Naive thymus-derived CD4-positive, alpha-beta T cell (primary cell): Measurements from ENCODE around the gene TMEM129. TPM values are rescaled to one million over a fixed set of nuclear protein-coding genes. Genes with fewer than 3 reads are reported as not detected.
A peak's percentile ranks its signal among the peaks of the same experiment; 100 is the strongest.

Experiments
- ATAC-seq: fragments of 150-1000 bp; cut with Tn5 transposase; 2 replicates; pipeline ENCODE4 v1.10.0; 2021; ENCODE audit warnings: mild to moderate bottlenecking, moderate library complexity
- CTCF ChIA-PET: fragments of 350-600 bp; sonication (Branson Sonifier 250); formaldehyde crosslinking; loops from one replicate; lab custom pipeline; 2021; ENCODE audit warnings: antibody characterized with exemption; lab: Charles Lee
- POLR2A ChIA-PET: fragments of 350-600 bp; sonication (Branson Sonifier 250); formaldehyde crosslinking; loops from one replicate; lab custom pipeline; 2021; ENCODE audit warnings: antibody characterized with exemption, inconsistent platforms; lab: Charles Lee
- DNase-seq, 9 donors: peaks; one replicate each; pipeline versions ENCODE4 v3.0.0 to v3.0.0-alpha.2; 2020 to 2022; ENCODE audit warnings: mixed read lengths in 1 of 9
- H3K27ac ChIP-seq: one replicate; pipeline ENCODE4 v1.7.0; 2013; ENCODE audit warnings: mild to moderate bottlenecking, low read depth, low read length, moderate library complexity
- H3K27me3 ChIP-seq, 2 donors: one replicate each; pipeline ENCODE4 v1.7.0; 2013; ENCODE audit warnings: low read length in 2 of 2, mild to moderate bottlenecking in 2 of 2, moderate library complexity in 2 of 2; ENCODE audit not compliant: control insufficient read depth in 2 of 2, insufficient read depth in 2 of 2
- H3K36me3 ChIP-seq, 3 experiments: 1 replicate in 2 of 3; 2 replicates in 1 of 3; pipeline ENCODE4 v1.7.0; 2013; ENCODE audit warnings: low read length in 3 of 3, mild to moderate bottlenecking in 3 of 3, moderate library complexity in 1 of 3; ENCODE audit not compliant: insufficient read depth in 3 of 3, control insufficient read depth in 2 of 3
- H3K4me1 ChIP-seq, 2 donors: one replicate each; pipeline ENCODE4 v1.7.0; 2013; ENCODE audit warnings: low read length in 2 of 2, mild to moderate bottlenecking in 2 of 2, moderate library complexity in 1 of 2; ENCODE audit not compliant: control insufficient read depth in 2 of 2, insufficient read depth in 2 of 2
- H3K4me3 ChIP-seq: 2 replicates; pipeline ENCODE4 v1.7.0; 2013; ENCODE audit warnings: mild to moderate bottlenecking, low read length
- H3K9me3 ChIP-seq, 3 experiments: 1 replicate in 2 of 3; 2 replicates in 1 of 3; pipeline ENCODE4 v1.7.0; 2013; ENCODE audit warnings: low read length in 3 of 3; ENCODE audit not compliant: control insufficient read depth in 2 of 3
- H3K27ac Mint-ChIP-seq, 9 donors: one replicate each; pipeline ENCODE4 v1.8.0; 2020 to 2022; ENCODE audit warnings: mixed read lengths in 9 of 9, mild to moderate bottlenecking in 8 of 9, moderate library complexity in 5 of 9, inconsistent platforms in 2 of 9
- H3K27me3 Mint-ChIP-seq, 5 donors: one replicate each; pipeline ENCODE4 v1.8.0; 2021 to 2022; ENCODE audit warnings: mixed read lengths in 5 of 5, mild to moderate bottlenecking in 1 of 5
- H3K36me3 Mint-ChIP-seq, 5 donors: one replicate each; pipeline ENCODE4 v1.8.0; 2020 to 2022; ENCODE audit warnings: mixed read lengths in 5 of 5, mild to moderate bottlenecking in 3 of 5, inconsistent platforms in 1 of 5
- H3K4me1 Mint-ChIP-seq, 7 donors: one replicate each; pipeline ENCODE4 v1.8.0; 2020 to 2022; ENCODE audit warnings: mixed read lengths in 7 of 7, mild to moderate bottlenecking in 3 of 7, inconsistent platforms in 1 of 7
- H3K4me3 Mint-ChIP-seq, 10 donors: one replicate each; pipeline ENCODE4 v1.8.0; 2020 to 2022; ENCODE audit warnings: mild to moderate bottlenecking in 10 of 10, mixed read lengths in 10 of 10, moderate library complexity in 6 of 10, inconsistent platforms in 2 of 10
- H3K9me3 Mint-ChIP-seq, 11 donors: one replicate each; pipeline ENCODE4 v1.8.0; 2020 to 2022; ENCODE audit warnings: mixed read lengths in 11 of 11, mild to moderate bottlenecking in 4 of 11, inconsistent platforms in 1 of 11, moderate library complexity in 1 of 11
- intact Hi-C, 2 donors: fragments of 100-400 bp; cut with micrococcal nuclease; formaldehyde crosslinking; loops; one replicate each; pipeline ENCODE4 v1.15.1; 2023
- polyA plus RNA-seq, 2 donors: library from polyadenylated mRNA; unstranded; fragments of 300-500 nt; fragmentation: Illumina TruSeq; gene quantifications; one replicate each; pipeline ENCODE4 v1.2.3, GENCODE V29; 2021
- total RNA-seq, 6 experiments: library from RNA in 5 of 6; stranded (reverse) in 5 of 6; gene quantifications; 1 replicate in 5 of 6; 2 replicates in 1 of 6; pipeline ENCODE4 v1.2.3 and lab custom pipeline; 2021 to 2026

Gene TMEM129
- total and polyA plus RNA-seq, 7 experiments from 2014 or later = 20.0 to 44.7 (median 34.9) TPM

- H3K36me3 ChIP-seq = peaks cover 0 to 8% (median 0%) of the 10 kb centered on the region in 3 experiments
- CTCF ChIA-PET = no interaction called here
- H3K27ac ChIP-seq = no peak overlapping the region
- POLR2A ChIA-PET = no interaction called here
- H3K27me3 Mint-ChIP-seq = no peaks in the 10 kb centered on the region
- peaks cover 0 to 2% (median 0%) of the 10 kb centered on the region in 7 donors for H3K4me1 Mint-ChIP-seq
- H3K9me3 Mint-ChIP-seq = no peaks in the 10 kb centered on the region
- H3K4me1 ChIP-seq = peaks cover 0 to 10% of the 10 kb centered on the region in 2 donors
- H3K9me3 ChIP-seq = no peaks in the 10 kb centered on the region
- peaks cover 0 to 3% (median 0%) of the 10 kb centered on the region in 5 donors for H3K36me3 Mint-ChIP-seq
- DNase-seq (no peak), ATAC-seq (no peak)
- intact Hi-C loops = no loop called here
- H3K4me3 ChIP-seq = no peak overlapping the region
- no peaks in the 10 kb centered on the region for H3K27me3 ChIP-seq
- no peak overlapping the region for H3K27ac Mint-ChIP-seq
- H3K4me3 Mint-ChIP-seq = no peak overlapping the region
Measured at GRCh38 chr4:1749370-1749769, 28.2 kb upstream of the TMEM129 start.

GRCh38 chr4:1748465-1748995 lies 27.4 kb upstream of the TMEM129 start:
- Histone ChIP-seq H3K4me3 (no peak overlapping the region), H3K27me3 (no peaks in the 10 kb centered on the region), H3K27ac (no peak overlapping the region), H3K4me1 (peaks cover 0 to 10% of the 10 kb centered on the region in 2 donors), H3K9me3 (no peaks in the 10 kb centered on the region), H3K36me3 (peaks cover 0 to 17% (median 0%) of the 10 kb centered on the region in 3 experiments)
- ChIA-PET CTCF (interaction anchor here (2.7 kb wide), 1 partner anchor 151 kb away, joined by 32 read pairs; no protein-coding TSS in a partner anchor), POLR2A (interaction anchor here (1.1 kb wide), 1 partner anchor 146 kb away, joined by 3 read pairs; no protein-coding TSS in a partner anchor)
- H3K4me1 Mint-ChIP-seq = peaks cover 0 to 2% (median 0%) of the 10 kb centered on the region in 7 donors
- DNase-seq = peak; percentile 46 to 88 (median 71)
- intact Hi-C loops = loop anchor here (1.0 kb wide), 3 partner anchors 62 to 162 kb away; no protein-coding TSS in a partner anchor
- H3K4me3 Mint-ChIP-seq = no peak overlapping the region
- no peaks in the 10 kb centered on the region for H3K27me3 Mint-ChIP-seq
- no peaks in the 10 kb centered on the region for H3K9me3 Mint-ChIP-seq
- H3K27ac Mint-ChIP-seq = no peak overlapping the region
- peak; percentile 65 for ATAC-seq
- peaks cover 0 to 5% (median 3%) of the 10 kb centered on the region in 5 donors for H3K36me3 Mint-ChIP-seq

DNA sequence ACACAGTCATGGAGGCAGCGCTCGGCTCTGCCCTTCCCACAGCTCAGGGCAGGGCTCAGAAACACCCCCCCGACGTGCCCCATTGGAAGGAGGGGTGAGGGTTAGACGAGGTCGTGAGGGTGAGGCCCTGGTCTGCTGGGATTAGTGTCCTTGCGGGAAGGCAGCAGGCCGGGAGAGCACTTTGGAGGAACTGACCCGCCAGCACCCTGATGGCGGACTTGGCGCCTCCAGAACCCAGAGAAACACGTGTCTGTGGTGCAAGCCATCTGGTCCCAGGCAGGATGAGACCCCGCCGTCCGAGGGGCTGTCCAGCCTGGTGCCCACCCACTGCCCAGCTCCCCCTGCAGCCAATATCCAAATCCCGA lies 26.5 kb upstream of the TMEM129 start:
- ATAC-seq (no peak), DNase-seq (no peak)
- Mint-ChIP-seq H3K9me3 (no peaks in the 10 kb centered on the region), H3K4me3 (no peak overlapping the region), H3K27me3 (no peaks in the 10 kb centered on the region), H3K36me3 (peaks cover 0 to 7% (median 4%) of the 10 kb centered on the region in 5 donors), H3K4me1 (no peaks in the 10 kb centered on the region), H3K27ac (peak overlapping the region in 1 of 9 donors; percentile 20)
- intact Hi-C loops = loop anchor here in 1 of 2 donors (2.0 kb wide), 1 partner anchor 439 kb away; no protein-coding TSS in a partner anchor
- no peak overlapping the region for H3K4me3 ChIP-seq
- H3K4me1 ChIP-seq = peaks cover 0 to 3% of the 10 kb centered on the region in 2 donors
- H3K36me3 ChIP-seq = peaks cover 0 to 23% (median 0%) of the 10 kb centered on the region in 3 experiments
- POLR2A ChIA-PET = interaction anchor here (1.1 kb wide), 1 partner anchor 147 kb away, joined by 3 read pairs; no protein-coding TSS in a partner anchor
- H3K9me3 ChIP-seq = no peaks in the 10 kb centered on the region
- CTCF ChIA-PET = interaction anchor here (1.0 to 2.7 kb wide), 2 partner anchors 53 to 152 kb away, joined by 3 to 32 read pairs; no protein-coding TSS in a partner anchor
- no peak overlapping the region for H3K27ac ChIP-seq
- H3K27me3 ChIP-seq = no peaks in the 10 kb centered on the region

GRCh38 chr4:1746919-1747602 lies 25.9 kb upstream of the TMEM129 start:
- intact Hi-C loops = loop anchor here in 1 of 2 donors (1.0 to 2.0 kb wide), 2 partner anchors 152 to 440 kb away; no protein-coding TSS in a partner anchor
- POLR2A ChIA-PET = interaction anchor here (0.7 kb wide), 1 partner anchor 14 kb away, joined by 3 read pairs; no protein-coding TSS in a partner anchor

GRCh38 chr4:1746265-1746691 lies 25.2 kb upstream of the TMEM129 start:
- POLR2A ChIA-PET = interaction anchor here (0.7 kb wide), 1 partner anchor 13 kb away, joined by 3 read pairs; no protein-coding TSS in a partner anchor
- no peak overlapping the region for H3K4me3 Mint-ChIP-seq
- Histone ChIP-seq H3K36me3 (peaks cover 0 to 36% (median 5%) of the 10 kb centered on the region in 3 experiments), H3K9me3 (no peaks in the 10 kb centered on the region), H3K4me3 (no peak overlapping the region), H3K27me3 (no peaks in the 10 kb centered on the region), H3K4me1 (no peaks in the 10 kb centered on the region), H3K27ac (no peak overlapping the region)
- ATAC-seq = peak; percentile 68
- no peaks in the 10 kb centered on the region for H3K27me3 Mint-ChIP-seq
- H3K4me1 Mint-ChIP-seq = no peaks in the 10 kb centered on the region
- intact Hi-C loops = loop anchor here in 1 of 2 donors (1.0 to 2.0 kb wide), 2 partner anchors 153 to 441 kb away; no protein-coding TSS in a partner anchor
- no peaks in the 10 kb centered on the region for H3K9me3 Mint-ChIP-seq
- CTCF ChIA-PET = interaction anchor here (1.1 to 2.7 kb wide), 4 partner anchors 53 to 154 kb away, joined by 4 to 32 read pairs (median 9); no protein-coding TSS in a partner anchor
- DNase-seq = peak; percentile 52 to 85 (median 60)
- H3K27ac Mint-ChIP-seq = no peak overlapping the region
- H3K36me3 Mint-ChIP-seq = peaks cover 0 to 8% (median 7%) of the 10 kb centered on the region in 5 donors

More at GRCh38 chr4:1746919-1747602, 25.9 kb upstream of the TMEM129 start:
- Histone ChIP-seq H3K4me3 (no peak overlapping the region), H3K4me1 (no peaks in the 10 kb centered on the region), H3K27me3 (no peaks in the 10 kb centered on the region), H3K27ac (no peak overlapping the region), H3K9me3 (no peaks in the 10 kb centered on the region), H3K36me3 (peaks cover 0 to 28% (median 0%) of the 10 kb centered on the region in 3 experiments)
- DNase-seq (no peak), ATAC-seq (no peak)
- peaks cover 0 to 7% (median 4%) of the 10 kb centered on the region in 5 donors for H3K36me3 Mint-ChIP-seq
- no peaks in the 10 kb centered on the region for H3K27me3 Mint-ChIP-seq
- H3K4me1 Mint-ChIP-seq = no peaks in the 10 kb centered on the region
- CTCF ChIA-PET = interaction anchor here (1.0 to 2.7 kb wide), 2 partner anchors 53 to 152 kb away, joined by 3 to 32 read pairs; no protein-coding TSS in a partner anchor
- H3K27ac Mint-ChIP-seq = no peak overlapping the region
- H3K9me3 Mint-ChIP-seq = no peaks in the 10 kb centered on the region
- H3K4me3 Mint-ChIP-seq = no peak overlapping the region

DNA sequence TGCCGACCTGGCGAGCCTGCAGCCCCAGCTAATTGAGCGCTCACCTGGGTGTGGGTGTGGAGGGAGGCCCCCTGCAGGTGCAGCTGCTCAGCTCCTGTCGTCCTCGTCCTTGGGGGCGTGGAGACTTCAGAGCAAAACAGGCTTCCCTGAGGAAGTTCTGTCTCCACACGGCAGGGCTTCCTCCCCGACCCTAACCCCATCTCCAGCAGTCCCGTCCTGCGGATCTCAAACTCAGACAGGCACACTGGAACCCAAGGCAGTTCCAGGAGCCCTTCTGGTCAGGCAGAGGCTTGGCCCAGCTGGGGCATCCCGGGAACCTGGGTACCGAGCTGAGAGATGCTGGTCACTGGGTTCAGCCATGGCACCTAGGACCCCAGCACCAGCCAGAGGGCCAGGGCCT lies 24.6 kb upstream of the TMEM129 start:
- ChIA-PET CTCF (interaction anchor here (1.1 to 2.4 kb wide), 3 partner anchors 53 to 155 kb away, joined by 4 to 13 read pairs (median 5); no protein-coding TSS in a partner anchor), POLR2A (no interaction called here)
- H3K27ac ChIP-seq = no peak overlapping the region
- H3K27ac Mint-ChIP-seq = peak overlapping the region in 1 of 9 donors; percentile 52
- H3K27me3 ChIP-seq = no peaks in the 10 kb centered on the region
- intact Hi-C loops = loop anchor here in 1 of 2 donors (1.0 to 2.0 kb wide), 2 partner anchors 154 to 441 kb away; no protein-coding TSS in a partner anchor
- no peaks in the 10 kb centered on the region for H3K27me3 Mint-ChIP-seq
- no peak overlapping the region for H3K4me3 ChIP-seq
- ATAC-seq (no peak), DNase-seq (no peak)
- no peaks in the 10 kb centered on the region for H3K9me3 Mint-ChIP-seq
- peaks cover 3 to 13% (median 7%) of the 10 kb centered on the region in 5 donors for H3K36me3 Mint-ChIP-seq
- no peak overlapping the region for H3K4me3 Mint-ChIP-seq
- H3K4me1 ChIP-seq = no peaks in the 10 kb centered on the region
- H3K36me3 ChIP-seq = peaks cover 0 to 42% (median 10%) of the 10 kb centered on the region in 3 experiments
- H3K9me3 ChIP-seq = no peaks in the 10 kb centered on the region
- no peaks in the 10 kb centered on the region for H3K4me1 Mint-ChIP-seq
